ENCODE results near the gene NPTX1.

Gene NPTX1

DNA sequence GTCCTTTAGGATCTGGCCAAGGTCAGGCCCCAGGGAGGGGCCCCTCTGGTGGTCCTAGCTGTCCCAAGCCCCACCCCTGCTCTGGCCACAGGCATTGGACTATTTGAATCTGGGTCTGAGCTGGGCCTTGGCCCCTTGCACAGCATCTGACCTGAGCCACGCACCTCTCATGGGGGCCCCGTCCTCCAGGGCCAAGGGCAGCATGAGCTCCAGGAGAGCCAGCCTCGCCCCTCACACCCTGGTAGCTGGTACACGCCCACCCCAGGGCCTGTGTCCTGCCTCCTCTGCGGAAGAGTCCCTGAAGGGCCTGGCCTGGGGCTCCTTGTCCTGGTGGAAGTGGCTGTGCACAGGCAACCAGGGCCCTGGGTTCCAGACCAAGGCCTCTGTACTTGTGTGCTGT is 37.6 kb downstream of the NPTX1 start:
- Histone ChIP-seq H4K20me1 (ENCODE audit: insufficient read depth) (no peaks in the 10 kb centered on the region), H3K79me2 (ENCODE audit: insufficient read depth, low read depth) (no peaks in the 10 kb centered on the region), H3K4me2 (no peak overlapping the region), H3K4me3 (IDR thresholded peaks at IDR 0.05; ENCODE audit: insufficient read depth, low read depth, low read length) (no peak overlapping the region), H3K36me3 (ENCODE audit: insufficient read depth) (no peaks in the 10 kb centered on the region), H3K27ac (no peak overlapping the region), H3K27me3 (ENCODE audit: insufficient read depth, low read depth) (peaks cover 98% of the 10 kb centered on the region), H3K4me1 (ENCODE audit: low read depth, poor library complexity, severe bottlenecking) (no peaks in the 10 kb centered on the region), H2AFZ (ENCODE audit: low read depth) (no peak overlapping the region), H3K9ac (no peak overlapping the region)
- TF ChIP-seq, protein P1, sequence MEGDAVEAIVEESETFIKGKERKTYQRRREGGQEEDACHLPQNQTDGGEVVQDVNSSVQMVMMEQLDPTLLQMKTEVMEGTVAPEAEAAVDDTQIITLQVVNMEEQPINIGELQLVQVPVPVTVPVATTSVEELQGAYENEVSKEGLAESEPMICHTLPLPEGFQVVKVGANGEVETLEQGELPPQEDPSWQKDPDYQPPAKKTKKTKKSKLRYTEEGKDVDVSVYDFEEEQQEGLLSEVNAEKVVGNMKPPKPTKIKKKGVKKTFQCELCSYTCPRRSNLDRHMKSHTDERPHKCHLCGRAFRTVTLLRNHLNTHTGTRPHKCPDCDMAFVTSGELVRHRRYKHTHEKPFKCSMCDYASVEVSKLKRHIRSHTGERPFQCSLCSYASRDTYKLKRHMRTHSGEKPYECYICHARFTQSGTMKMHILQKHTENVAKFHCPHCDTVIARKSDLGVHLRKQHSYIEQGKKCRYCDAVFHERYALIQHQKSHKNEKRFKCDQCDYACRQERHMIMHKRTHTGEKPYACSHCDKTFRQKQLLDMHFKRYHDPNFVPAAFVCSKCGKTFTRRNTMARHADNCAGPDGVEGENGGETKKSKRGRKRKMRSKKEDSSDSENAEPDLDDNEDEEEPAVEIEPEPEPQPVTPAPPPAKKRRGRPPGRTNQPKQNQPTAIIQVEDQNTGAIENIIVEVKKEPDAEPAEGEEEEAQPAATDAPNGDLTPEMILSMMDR (conservative IDR thresholded peaks at IDR 0.05; ENCODE audit: low read depth, low read length) = no peak

DNA sequence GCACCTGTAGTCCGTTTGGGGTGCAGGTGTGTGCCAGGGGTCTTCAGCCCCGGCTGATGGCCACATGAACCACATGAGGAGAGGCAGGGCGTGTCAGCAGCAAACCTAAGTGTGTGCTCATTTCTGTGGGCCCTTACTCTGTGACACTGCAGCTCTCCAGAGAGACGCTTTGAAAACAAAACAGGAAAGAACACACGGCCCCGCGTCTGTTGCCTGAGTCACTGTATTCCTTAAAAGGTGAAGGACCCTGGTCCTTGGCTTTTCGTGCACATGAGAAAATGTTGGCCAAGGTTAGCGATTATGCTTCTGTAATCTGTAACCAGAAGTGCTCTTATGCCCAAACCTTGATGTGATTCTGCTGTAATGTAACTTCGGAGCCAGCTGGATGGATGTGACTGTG is 38.9 kb downstream of the NPTX1 start:
- Histone ChIP-seq H3K36me3 (ENCODE audit: insufficient read depth) (no peaks in the 10 kb centered on the region), H3K27me3 (ENCODE audit: insufficient read depth, low read depth) (peaks cover 98% of the 10 kb centered on the region), H3K4me3 (IDR thresholded peaks at IDR 0.05; ENCODE audit: insufficient read depth, low read depth, low read length) (no peak overlapping the region)

DNA sequence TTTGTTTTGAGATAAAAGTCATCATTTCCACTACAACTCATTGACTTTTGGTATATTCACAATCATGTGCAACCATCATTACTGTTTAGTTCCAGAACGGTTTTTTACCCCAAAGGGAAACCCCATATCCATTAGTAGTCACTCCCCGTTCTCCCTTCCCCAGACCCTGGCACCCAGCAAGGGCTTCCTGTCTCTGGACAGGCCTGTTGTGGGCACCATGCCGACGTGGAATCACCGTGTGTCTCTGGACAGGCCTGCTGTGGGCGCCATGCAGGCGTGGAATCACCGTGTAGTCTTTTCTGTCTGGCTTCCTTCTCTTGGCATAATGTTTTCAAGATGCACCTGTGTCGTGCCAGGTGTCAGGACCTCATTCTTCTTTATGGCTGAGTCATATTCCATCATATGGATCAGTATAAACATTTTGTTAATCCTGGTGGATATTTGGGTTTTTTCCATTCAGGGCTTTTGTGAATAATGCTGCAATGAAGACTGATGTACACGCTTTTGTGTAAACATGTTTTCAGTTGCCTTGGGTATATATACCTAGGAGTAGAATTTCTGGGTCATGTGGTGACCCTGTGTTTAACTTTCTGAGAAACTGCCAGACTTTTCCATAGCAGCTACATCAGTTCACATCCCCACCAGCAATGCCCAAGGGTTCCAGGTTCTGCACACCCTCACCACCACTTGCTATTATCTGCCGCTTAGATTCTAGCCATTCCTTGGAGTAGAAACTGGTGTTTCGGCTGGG is 42.3 kb downstream of the NPTX1 start:
- TF ChIP-seq, protein P1 (conservative IDR thresholded peaks at IDR 0.05; ENCODE audit: low read depth, low read length) = no peak
- H3K9ac ChIP-seq = no peak overlapping the region
- H4K20me1 ChIP-seq (ENCODE audit: insufficient read depth) = no peaks in the 10 kb centered on the region
- H3K4me1 ChIP-seq (ENCODE audit: low read depth, poor library complexity, severe bottlenecking) = no peaks in the 10 kb centered on the region
- peaks cover 98% of the 10 kb centered on the region for H3K27me3 ChIP-seq (ENCODE audit: insufficient read depth, low read depth)
- H2AFZ ChIP-seq (ENCODE audit: low read depth) = no peak overlapping the region
- H3K27ac ChIP-seq = no peak overlapping the region
- no peak overlapping the region for H3K4me3 ChIP-seq (IDR thresholded peaks at IDR 0.05; ENCODE audit: insufficient read depth, low read depth, low read length)
- no peaks in the 10 kb centered on the region for H3K36me3 ChIP-seq (ENCODE audit: insufficient read depth)
- no peak overlapping the region for H3K4me2 ChIP-seq
- H3K79me2 ChIP-seq (ENCODE audit: insufficient read depth, low read depth) = no peaks in the 10 kb centered on the region

More for the DNA sequence above, 38.9 kb downstream of the NPTX1 start:
- H4K20me1 ChIP-seq (ENCODE audit: insufficient read depth) = no peaks in the 10 kb centered on the region
- no peak overlapping the region for H3K4me2 ChIP-seq
- no peak overlapping the region for H3K27ac ChIP-seq
- TF ChIP-seq, protein P1 (conservative IDR thresholded peaks at IDR 0.05; ENCODE audit: low read depth, low read length) = no peak
- H3K4me1 ChIP-seq (ENCODE audit: low read depth, poor library complexity, severe bottlenecking) = no peaks in the 10 kb centered on the region
- H2AFZ ChIP-seq (ENCODE audit: low read depth) = no peak overlapping the region
- H3K9ac ChIP-seq = no peak overlapping the region
- H3K79me2 ChIP-seq (ENCODE audit: insufficient read depth, low read depth) = no peaks in the 10 kb centered on the region

DNA sequence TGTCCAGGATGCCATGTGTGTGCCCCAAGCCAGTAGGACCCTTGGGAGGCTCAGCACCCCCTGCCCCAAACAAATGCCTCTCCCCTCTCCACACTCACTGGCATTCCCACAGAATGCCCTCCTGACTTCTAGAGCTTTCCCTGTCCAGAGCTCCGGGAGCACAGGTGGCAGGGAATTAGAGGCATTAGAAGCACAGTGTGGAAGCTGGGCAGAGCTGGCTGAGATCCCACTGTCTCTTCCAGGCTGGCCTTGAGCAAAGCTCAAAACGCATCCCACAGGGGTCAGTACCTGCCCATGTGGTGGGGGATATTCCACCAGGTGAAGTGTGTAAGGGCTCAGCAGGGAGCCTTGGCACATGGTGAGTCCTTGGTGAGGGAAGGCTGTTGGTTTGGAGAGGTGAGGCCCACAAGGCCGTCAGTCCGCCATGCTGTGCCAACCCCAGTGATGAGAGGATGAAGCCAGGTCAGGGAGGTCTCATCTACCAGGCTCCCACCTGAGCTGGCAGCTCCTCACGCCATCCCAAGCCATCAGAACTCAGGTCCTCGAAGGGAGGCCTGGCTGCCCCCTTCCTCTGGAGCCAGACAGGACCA is 43.4 kb downstream of the NPTX1 start:
- Histone ChIP-seq H3K27me3 (ENCODE audit: insufficient read depth, low read depth) (peaks cover 98% of the 10 kb centered on the region), H3K4me2 (no peak overlapping the region), H3K9ac (no peak overlapping the region), H3K36me3 (ENCODE audit: insufficient read depth) (no peaks in the 10 kb centered on the region), H3K4me3 (IDR thresholded peaks at IDR 0.05; ENCODE audit: insufficient read depth, low read depth, low read length) (no peak overlapping the region), H3K27ac (no peak overlapping the region), H4K20me1 (ENCODE audit: insufficient read depth) (no peaks in the 10 kb centered on the region), H3K79me2 (ENCODE audit: insufficient read depth, low read depth) (no peaks in the 10 kb centered on the region), H2AFZ (ENCODE audit: low read depth) (no peak overlapping the region), H3K4me1 (ENCODE audit: low read depth, poor library complexity, severe bottlenecking) (no peaks in the 10 kb centered on the region)
- TF ChIP-seq, protein P1 (conservative IDR thresholded peaks at IDR 0.05; ENCODE audit: low read depth, low read length) = no peak
